ENCODE data around the gene METTL18. TPM values are rescaled to one million over a fixed set of nuclear protein-coding genes. Genes with fewer than 3 reads are reported as not detected.

METTL18 gene
- total and polyA plus RNA-seq, 2 donors (not counting 1 experiment from before 2014, with no cell fraction given) = 3.1 to 18.9 TPM

DNA sequence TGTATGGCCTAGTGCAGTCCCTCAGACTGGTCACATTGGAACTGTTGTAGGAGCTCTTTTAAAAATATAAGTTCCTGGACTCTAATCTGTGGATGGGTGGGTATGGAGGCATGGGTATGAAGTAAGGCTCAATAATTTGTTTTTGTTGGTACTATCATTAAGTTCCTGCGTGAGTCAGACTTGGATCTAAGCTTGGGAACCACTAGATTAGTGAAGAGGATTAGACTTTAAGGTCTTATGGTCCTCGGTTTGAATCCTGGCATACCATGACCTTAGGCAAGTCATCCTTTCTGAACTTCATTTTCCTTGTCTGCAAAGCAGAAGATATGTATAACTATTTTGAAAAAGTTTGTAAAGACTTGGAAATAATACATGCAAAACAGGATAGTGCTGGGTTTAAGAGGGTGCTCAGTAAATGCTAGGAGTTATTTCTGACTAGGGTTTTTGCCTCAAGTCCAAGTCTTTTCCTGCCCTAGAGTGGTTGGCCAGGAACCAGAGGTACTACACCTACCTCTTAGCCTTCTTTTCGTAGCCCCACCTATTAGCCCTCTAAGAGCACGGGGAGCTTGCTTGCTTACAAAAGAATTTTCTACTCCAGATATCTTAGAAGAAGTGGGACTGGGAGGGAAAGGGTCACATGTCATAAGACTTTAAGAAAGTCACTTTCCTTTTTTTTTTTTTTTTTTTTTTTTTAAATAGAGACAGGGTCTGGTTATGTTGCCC, 38.6 kb upstream of the METTL18 start:
- ChIA-PET CTCF (interaction anchor here (0.7 kb wide), 1 partner anchor 19 kb away, joined by 4 read pairs; no protein-coding TSS in a partner anchor), POLR2A (no interaction called here)
- no peak overlapping the region for H3K4me3 Mint-ChIP-seq

More for the DNA sequence above, 38.6 kb upstream of the METTL18 start:
- Histone ChIP-seq H3K9me3 (ENCODE audit: control extremely low read depth in 1 of 3, control insufficient read depth in 2 of 3, insufficient read depth in 1 of 3, low read length in 2 of 3) (no peaks in the 10 kb centered on the region), H3K9ac (ENCODE audit: low read length) (no peak overlapping the region), H3K79me2 (ENCODE audit: control insufficient read depth, insufficient read depth, low read length) (no peaks in the 10 kb centered on the region), H3K27ac (ENCODE audit: low read length in 2 of 2) (no peak overlapping the region), H3K27me3 (replicated peaks in 1 of 4; ENCODE audit: control extremely low read depth in 1 of 4, control insufficient read depth in 3 of 4, insufficient read depth in 4 of 4, low read length in 3 of 4) (no peaks in the 10 kb centered on the region), H3K36me3 (replicated peaks in 1 of 2; ENCODE audit: control extremely low read depth in 1 of 2, control insufficient read depth in 1 of 2, extremely low read depth in 1 of 2, insufficient read depth in 2 of 2, low read length in 1 of 2) (peaks cover 5 to 27% of the 10 kb centered on the region in 2 experiments), H2AFZ (ENCODE audit: insufficient read depth, low read depth, low read length, poor library complexity, severe bottlenecking) (no peak overlapping the region), H3K4me2 (replicated peaks; ENCODE audit: low read depth, low read length, poor library complexity, severe bottlenecking) (no peak overlapping the region), H3K4me3 (ENCODE audit: control extremely low read depth in 1 of 5, extremely low read depth in 1 of 5, insufficient read depth in 1 of 5, low read depth in 2 of 5, low read length in 4 of 5) (no peak overlapping the region), H3K4me1 (ENCODE audit: control insufficient read depth in 2 of 2, insufficient read depth in 2 of 2, low read length in 2 of 2) (no peaks in the 10 kb centered on the region), H4K20me1 (ENCODE audit: control insufficient read depth, insufficient read depth, low read length, poor library complexity, severe bottlenecking) (no peaks in the 10 kb centered on the region)
- intact Hi-C loops (cut with micrococcal nuclease) = no loop called here
- ATAC-seq (ENCODE audit: low read depth) = no peak
- DNase-seq = no peak
- 100% methylated on average over 1 of the region's 4 CpGs for WGBS (ENCODE audit: insufficient coverage)
- TF ChIP-seq CTCF (IDR thresholded peaks at IDR 0.05) (no peak), EZH2 (IDR thresholded peaks at IDR 0.05; ENCODE audit: borderline replicate concordance, insufficient read depth, low read depth, low read length, poor library complexity, severe bottlenecking) (no peak)
- Mint-ChIP-seq H3K27ac (no peak overlapping the region), H3K27me3 (no peaks in the 10 kb centered on the region), H3K4me1 (peaks cover 4% of the 10 kb centered on the region), H3K9me3 (ENCODE audit: insufficient read depth) (no peaks in the 10 kb centered on the region)
